Gastroesophageal sphincter (tissue), 3 donors: ENCODE data around the gene C9orf72.

Experiments used
- POLR2A ChIP-seq, 2 donors: fragments of 450-650 bp; IDR thresholded peaks; one replicate each; pipeline ENCODE4 v1.6.1; 2017; ENCODE audit warnings: antibody characterized with exemption in 2 of 2, mild to moderate bottlenecking in 2 of 2, moderate library complexity in 1 of 2
- TF ChIP-seq, protein P1 (sequence below), 4 experiments: fragments of 200-600 bp in 2 of 4; fragments of 450-650 bp in 2 of 4; sonication (generic) in 1 of 4; IDR thresholded peaks; one replicate each; pipeline ENCODE4 v1.5.1; 2017 to 2019; ENCODE audit warnings: antibody characterized with exemption in 4 of 4, mild to moderate bottlenecking in 2 of 4, moderate library complexity in 2 of 4

DNA sequence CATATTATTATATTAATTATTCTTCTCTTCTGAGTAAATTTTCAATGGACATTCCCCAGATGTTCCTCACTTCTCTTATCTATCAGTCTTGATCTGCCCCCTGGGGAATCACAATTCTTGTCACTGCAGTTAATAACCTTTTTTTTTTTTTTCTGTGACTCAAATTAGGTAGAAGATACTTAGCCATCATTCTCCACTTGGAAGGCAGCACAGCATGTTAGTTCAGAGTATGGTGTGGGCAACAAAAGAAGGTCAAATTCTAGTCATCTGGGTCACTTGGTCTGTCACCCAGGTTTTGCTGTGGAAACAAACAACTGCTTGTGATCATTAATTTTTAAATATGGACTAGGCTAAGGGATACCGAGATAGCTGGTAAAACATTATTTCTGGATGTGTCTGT, 35.5 kb downstream of the C9orf72 start:
- TF ChIP-seq, protein P1, sequence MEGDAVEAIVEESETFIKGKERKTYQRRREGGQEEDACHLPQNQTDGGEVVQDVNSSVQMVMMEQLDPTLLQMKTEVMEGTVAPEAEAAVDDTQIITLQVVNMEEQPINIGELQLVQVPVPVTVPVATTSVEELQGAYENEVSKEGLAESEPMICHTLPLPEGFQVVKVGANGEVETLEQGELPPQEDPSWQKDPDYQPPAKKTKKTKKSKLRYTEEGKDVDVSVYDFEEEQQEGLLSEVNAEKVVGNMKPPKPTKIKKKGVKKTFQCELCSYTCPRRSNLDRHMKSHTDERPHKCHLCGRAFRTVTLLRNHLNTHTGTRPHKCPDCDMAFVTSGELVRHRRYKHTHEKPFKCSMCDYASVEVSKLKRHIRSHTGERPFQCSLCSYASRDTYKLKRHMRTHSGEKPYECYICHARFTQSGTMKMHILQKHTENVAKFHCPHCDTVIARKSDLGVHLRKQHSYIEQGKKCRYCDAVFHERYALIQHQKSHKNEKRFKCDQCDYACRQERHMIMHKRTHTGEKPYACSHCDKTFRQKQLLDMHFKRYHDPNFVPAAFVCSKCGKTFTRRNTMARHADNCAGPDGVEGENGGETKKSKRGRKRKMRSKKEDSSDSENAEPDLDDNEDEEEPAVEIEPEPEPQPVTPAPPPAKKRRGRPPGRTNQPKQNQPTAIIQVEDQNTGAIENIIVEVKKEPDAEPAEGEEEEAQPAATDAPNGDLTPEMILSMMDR (IDR thresholded peaks at IDR 0.05) = no peak
- TF ChIP-seq POLR2A (IDR thresholded peaks at IDR 0.05) = no peak
